Measurements from ENCODE around the gene PKNOX2. TPM values are rescaled to one million over a fixed set of nuclear protein-coding genes. Genes with fewer than 3 reads are reported as not detected.

Gene PKNOX2
- total RNA-seq, 1 experiment from 2014 or later: 3.7 TPM

DNA sequence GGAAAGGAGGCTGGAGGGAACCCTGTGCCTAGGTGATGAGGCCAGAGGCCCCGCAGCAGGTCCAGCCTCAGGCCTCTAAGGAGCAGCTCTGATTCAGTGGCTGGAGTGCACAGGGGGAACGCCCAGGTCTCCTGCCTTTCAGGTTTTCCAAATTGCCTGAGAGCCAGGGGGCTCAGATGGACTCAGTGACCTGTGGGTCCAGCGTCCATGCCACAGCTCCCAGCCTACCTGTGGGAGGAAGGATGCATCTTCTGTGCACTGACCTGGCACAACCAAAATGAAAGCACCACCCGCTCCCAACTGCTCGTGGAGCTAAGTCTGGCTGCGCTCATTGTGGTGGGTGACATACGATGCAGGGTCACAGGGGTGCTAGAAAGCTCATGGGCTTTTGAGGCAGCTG, 248.7 kb downstream of the PKNOX2 start (continued):
- TF ChIP-seq, protein P1, sequence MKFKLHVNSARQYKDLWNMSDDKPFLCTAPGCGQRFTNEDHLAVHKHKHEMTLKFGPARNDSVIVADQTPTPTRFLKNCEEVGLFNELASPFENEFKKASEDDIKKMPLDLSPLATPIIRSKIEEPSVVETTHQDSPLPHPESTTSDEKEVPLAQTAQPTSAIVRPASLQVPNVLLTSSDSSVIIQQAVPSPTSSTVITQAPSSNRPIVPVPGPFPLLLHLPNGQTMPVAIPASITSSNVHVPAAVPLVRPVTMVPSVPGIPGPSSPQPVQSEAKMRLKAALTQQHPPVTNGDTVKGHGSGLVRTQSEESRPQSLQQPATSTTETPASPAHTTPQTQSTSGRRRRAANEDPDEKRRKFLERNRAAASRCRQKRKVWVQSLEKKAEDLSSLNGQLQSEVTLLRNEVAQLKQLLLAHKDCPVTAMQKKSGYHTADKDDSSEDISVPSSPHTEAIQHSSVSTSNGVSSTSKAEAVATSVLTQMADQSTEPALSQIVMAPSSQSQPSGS (CRISPR knock-in tag; IDR thresholded peaks at IDR 0.05; ENCODE audit: borderline replicate concordance, low read depth): no peak
- no peak for TF ChIP-seq ATF1 (CRISPR knock-in tag; IDR thresholded peaks at IDR 0.05)
- TF ChIP-seq, protein P2, sequence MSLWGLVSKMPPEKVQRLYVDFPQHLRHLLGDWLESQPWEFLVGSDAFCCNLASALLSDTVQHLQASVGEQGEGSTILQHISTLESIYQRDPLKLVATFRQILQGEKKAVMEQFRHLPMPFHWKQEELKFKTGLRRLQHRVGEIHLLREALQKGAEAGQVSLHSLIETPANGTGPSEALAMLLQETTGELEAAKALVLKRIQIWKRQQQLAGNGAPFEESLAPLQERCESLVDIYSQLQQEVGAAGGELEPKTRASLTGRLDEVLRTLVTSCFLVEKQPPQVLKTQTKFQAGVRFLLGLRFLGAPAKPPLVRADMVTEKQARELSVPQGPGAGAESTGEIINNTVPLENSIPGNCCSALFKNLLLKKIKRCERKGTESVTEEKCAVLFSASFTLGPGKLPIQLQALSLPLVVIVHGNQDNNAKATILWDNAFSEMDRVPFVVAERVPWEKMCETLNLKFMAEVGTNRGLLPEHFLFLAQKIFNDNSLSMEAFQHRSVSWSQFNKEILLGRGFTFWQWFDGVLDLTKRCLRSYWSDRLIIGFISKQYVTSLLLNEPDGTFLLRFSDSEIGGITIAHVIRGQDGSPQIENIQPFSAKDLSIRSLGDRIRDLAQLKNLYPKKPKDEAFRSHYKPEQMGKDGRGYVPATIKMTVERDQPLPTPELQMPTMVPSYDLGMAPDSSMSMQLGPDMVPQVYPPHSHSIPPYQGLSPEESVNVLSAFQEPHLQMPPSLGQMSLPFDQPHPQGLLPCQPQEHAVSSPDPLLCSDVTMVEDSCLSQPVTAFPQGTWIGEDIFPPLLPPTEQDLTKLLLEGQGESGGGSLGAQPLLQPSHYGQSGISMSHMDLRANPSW (CRISPR knock-in tag; conservative IDR thresholded peaks at IDR 0.05; ENCODE audit: low read depth): no peak
- TF ChIP-seq NFATC4 (CRISPR knock-in tag; IDR thresholded peaks at IDR 0.05): no peak
- TF ChIP-seq, protein P3, sequence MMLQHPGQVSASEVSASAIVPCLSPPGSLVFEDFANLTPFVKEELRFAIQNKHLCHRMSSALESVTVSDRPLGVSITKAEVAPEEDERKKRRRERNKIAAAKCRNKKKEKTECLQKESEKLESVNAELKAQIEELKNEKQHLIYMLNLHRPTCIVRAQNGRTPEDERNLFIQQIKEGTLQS (CRISPR knock-in tag; conservative IDR thresholded peaks at IDR 0.05): no peak
- no peak for TF ChIP-seq ZNF121 (CRISPR knock-in tag; IDR thresholded peaks at IDR 0.05)
- TF ChIP-seq, protein P4, sequence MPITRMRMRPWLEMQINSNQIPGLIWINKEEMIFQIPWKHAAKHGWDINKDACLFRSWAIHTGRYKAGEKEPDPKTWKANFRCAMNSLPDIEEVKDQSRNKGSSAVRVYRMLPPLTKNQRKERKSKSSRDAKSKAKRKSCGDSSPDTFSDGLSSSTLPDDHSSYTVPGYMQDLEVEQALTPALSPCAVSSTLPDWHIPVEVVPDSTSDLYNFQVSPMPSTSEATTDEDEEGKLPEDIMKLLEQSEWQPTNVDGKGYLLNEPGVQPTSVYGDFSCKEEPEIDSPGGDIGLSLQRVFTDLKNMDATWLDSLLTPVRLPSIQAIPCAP (CRISPR knock-in tag; IDR thresholded peaks at IDR 0.05): no peak
- TF ChIP-seq RELA (CRISPR knock-in tag; IDR thresholded peaks at IDR 0.05; ENCODE audit: borderline replicate concordance): no peak
- TF ChIP-seq, protein P5, sequence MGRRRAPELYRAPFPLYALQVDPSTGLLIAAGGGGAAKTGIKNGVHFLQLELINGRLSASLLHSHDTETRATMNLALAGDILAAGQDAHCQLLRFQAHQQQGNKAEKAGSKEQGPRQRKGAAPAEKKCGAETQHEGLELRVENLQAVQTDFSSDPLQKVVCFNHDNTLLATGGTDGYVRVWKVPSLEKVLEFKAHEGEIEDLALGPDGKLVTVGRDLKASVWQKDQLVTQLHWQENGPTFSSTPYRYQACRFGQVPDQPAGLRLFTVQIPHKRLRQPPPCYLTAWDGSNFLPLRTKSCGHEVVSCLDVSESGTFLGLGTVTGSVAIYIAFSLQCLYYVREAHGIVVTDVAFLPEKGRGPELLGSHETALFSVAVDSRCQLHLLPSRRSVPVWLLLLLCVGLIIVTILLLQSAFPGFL (CRISPR knock-in tag; IDR thresholded peaks at IDR 0.05; ENCODE audit: borderline replicate concordance): no peak

DNA sequence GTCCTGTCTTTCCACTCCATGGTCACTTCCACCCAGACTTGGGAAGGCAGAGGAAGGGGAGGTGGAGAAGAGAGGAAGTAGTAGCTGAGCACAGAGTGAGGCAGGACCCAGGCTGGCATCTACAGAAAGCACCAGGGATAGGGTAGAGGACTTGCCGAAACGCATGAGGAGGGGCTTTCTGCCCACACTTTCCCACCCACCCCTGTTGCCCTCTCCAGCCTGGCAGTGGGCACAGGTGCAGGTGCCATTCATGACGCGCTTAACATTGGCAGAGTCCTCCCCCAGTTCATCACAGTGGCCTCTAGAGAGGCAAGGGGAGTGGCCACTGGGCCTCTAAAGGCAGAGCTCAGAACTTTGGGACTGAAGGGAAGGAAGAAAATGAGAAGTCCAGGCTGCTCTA, 249.6 kb downstream of the PKNOX2 start:
- Mint-ChIP-seq H3K36me3 (no peaks in the 10 kb centered on the region), H3K4me3 (no peak overlapping the region), H3K9me3 (peaks cover 3% of the 10 kb centered on the region; the same call in 1 of the 2 replicates), H3K4me1 (peaks cover 27% of the 10 kb centered on the region), H3K27ac (no peak overlapping the region), H3K27me3 (ENCODE audit: low read depth) (no peaks in the 10 kb centered on the region)
- DNase-seq (ENCODE audit: low spot score) (no peak), ATAC-seq (no peak)
- TF ChIP-seq ZNF138 (CRISPR knock-in tag; conservative IDR thresholded peaks at IDR 0.05) (no peak), ZNF317 (CRISPR knock-in tag; IDR thresholded peaks at IDR 0.05; ENCODE audit: borderline replicate concordance, low read depth) (no peak), SMAD3 (CRISPR knock-in tag; IDR thresholded peaks at IDR 0.05; ENCODE audit: borderline replicate concordance) (no peak), CBFB (CRISPR knock-in tag; IDR thresholded peaks at IDR 0.05; ENCODE audit: low read depth) (no peak), ATF1 (CRISPR knock-in tag; IDR thresholded peaks at IDR 0.05) (no peak), FOXJ3 (CRISPR knock-in tag; IDR thresholded peaks at IDR 0.05; ENCODE audit: borderline replicate concordance) (no peak), TCF7 (CRISPR knock-in tag; IDR thresholded peaks at IDR 0.05; ENCODE audit: low read depth) (no peak), ZNF416 (CRISPR knock-in tag; IDR thresholded peaks at IDR 0.05) (no peak), ZNF121 (CRISPR knock-in tag; IDR thresholded peaks at IDR 0.05) (no peak), JAZF1 (CRISPR knock-in tag; IDR thresholded peaks at IDR 0.05) (no peak), GRHL2 (CRISPR knock-in tag; IDR thresholded peaks at IDR 0.05; ENCODE audit: insufficient replicate concordance, severe bottlenecking) (no peak), GABPB1 (CRISPR knock-in tag; IDR thresholded peaks at IDR 0.05) (no peak), EMX1 (CRISPR knock-in tag; IDR thresholded peaks at IDR 0.05) (no peak), NR2C2 (CRISPR knock-in tag; IDR thresholded peaks at IDR 0.05) (no peak)
- TF ChIP-seq, protein P6, sequence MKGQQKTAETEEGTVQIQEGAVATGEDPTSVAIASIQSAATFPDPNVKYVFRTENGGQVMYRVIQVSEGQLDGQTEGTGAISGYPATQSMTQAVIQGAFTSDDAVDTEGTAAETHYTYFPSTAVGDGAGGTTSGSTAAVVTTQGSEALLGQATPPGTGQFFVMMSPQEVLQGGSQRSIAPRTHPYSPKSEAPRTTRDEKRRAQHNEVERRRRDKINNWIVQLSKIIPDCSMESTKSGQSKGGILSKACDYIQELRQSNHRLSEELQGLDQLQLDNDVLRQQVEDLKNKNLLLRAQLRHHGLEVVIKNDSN (CRISPR knock-in tag; IDR thresholded peaks at IDR 0.05): no peak
- TF ChIP-seq, protein P7, sequence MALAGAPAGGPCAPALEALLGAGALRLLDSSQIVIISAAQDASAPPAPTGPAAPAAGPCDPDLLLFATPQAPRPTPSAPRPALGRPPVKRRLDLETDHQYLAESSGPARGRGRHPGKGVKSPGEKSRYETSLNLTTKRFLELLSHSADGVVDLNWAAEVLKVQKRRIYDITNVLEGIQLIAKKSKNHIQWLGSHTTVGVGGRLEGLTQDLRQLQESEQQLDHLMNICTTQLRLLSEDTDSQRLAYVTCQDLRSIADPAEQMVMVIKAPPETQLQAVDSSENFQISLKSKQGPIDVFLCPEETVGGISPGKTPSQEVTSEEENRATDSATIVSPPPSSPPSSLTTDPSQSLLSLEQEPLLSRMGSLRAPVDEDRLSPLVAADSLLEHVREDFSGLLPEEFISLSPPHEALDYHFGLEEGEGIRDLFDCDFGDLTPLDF (CRISPR knock-in tag; IDR thresholded peaks at IDR 0.05): no peak
- TF ChIP-seq, protein P8, sequence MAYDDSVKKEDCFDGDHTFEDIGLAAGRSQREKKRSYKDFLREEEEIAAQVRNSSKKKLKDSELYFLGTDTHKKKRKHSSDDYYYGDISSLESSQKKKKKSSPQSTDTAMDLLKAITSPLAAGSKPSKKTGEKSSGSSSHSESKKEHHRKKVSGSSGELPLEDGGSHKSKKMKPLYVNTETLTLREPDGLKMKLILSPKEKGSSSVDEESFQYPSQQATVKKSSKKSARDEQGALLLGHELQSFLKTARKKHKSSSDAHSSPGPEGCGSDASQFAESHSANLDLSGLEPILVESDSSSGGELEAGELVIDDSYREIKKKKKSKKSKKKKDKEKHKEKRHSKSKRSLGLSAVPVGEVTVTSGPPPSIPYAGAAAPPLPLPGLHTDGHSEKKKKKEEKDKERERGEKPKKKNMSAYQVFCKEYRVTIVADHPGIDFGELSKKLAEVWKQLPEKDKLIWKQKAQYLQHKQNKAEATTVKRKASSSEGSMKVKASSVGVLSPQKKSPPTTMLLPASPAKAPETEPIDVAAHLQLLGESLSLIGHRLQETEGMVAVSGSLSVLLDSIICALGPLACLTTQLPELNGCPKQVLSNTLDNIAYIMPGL (CRISPR knock-in tag; IDR thresholded peaks at IDR 0.05): no peak
- TF ChIP-seq, protein P2 (CRISPR knock-in tag; conservative IDR thresholded peaks at IDR 0.05; ENCODE audit: low read depth): no peak
- ChIA-PET CTCF (interaction anchor here (0.9 to 3.6 kb wide), 6 partner anchors 9 to 323 kb away, joined by 3 to 28 read pairs (median 6); no protein-coding TSS in a partner anchor), POLR2A (no interaction called here)

All from WTC11 (cell line).